ENCODE results near the gene PRKCA. TPM values are rescaled to one million over a fixed set of nuclear protein-coding genes. Genes with fewer than 3 reads are reported as not detected.
A peak's percentile ranks its signal among the peaks of the same experiment; 100 is the strongest.

The PRKCA gene
- total RNA-seq, 1 experiment from 2014 or later, result 29.5 TPM

DNA sequence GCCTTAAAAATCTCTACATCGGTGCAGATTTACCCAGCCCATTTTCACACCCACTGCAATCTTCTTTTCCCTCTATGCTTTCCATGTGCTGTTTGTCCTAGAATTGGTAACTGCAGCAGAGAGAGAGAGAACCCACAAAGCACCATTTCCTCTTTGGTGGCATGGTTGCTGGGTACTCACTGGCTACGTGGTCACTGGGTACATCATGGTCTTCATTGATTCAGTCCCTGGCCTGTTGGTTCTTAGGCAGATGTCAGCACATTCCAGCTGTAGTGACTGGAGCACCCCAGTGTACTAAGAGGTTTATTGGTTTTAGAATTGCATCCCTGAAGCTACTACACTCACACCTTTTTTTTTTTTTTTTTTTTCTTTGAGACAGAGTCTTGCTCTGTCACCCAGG lies 376.4 kb downstream of the PRKCA start (continued):
- TF ChIP-seq, protein P1, sequence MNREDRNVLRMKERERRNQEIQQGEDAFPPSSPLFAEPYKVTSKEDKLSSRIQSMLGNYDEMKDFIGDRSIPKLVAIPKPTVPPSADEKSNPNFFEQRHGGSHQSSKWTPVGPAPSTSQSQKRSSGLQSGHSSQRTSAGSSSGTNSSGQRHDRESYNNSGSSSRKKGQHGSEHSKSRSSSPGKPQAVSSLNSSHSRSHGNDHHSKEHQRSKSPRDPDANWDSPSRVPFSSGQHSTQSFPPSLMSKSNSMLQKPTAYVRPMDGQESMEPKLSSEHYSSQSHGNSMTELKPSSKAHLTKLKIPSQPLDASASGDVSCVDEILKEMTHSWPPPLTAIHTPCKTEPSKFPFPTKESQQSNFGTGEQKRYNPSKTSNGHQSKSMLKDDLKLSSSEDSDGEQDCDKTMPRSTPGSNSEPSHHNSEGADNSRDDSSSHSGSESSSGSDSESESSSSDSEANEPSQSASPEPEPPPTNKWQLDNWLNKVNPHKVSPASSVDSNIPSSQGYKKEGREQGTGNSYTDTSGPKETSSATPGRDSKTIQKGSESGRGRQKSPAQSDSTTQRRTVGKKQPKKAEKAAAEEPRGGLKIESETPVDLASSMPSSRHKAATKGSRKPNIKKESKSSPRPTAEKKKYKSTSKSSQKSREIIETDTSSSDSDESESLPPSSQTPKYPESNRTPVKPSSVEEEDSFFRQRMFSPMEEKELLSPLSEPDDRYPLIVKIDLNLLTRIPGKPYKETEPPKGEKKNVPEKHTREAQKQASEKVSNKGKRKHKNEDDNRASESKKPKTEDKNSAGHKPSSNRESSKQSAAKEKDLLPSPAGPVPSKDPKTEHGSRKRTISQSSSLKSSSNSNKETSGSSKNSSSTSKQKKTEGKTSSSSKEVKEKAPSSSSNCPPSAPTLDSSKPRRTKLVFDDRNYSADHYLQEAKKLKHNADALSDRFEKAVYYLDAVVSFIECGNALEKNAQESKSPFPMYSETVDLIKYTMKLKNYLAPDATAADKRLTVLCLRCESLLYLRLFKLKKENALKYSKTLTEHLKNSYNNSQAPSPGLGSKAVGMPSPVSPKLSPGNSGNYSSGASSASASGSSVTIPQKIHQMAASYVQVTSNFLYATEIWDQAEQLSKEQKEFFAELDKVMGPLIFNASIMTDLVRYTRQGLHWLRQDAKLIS (CRISPR knock-in tag; IDR thresholded peaks at IDR 0.05; ENCODE audit: borderline replicate concordance), result no peak
- no peak for TF ChIP-seq NFYB (CRISPR knock-in tag; conservative IDR thresholded peaks at IDR 0.05; ENCODE audit: low read depth)
- TF ChIP-seq, protein P2, sequence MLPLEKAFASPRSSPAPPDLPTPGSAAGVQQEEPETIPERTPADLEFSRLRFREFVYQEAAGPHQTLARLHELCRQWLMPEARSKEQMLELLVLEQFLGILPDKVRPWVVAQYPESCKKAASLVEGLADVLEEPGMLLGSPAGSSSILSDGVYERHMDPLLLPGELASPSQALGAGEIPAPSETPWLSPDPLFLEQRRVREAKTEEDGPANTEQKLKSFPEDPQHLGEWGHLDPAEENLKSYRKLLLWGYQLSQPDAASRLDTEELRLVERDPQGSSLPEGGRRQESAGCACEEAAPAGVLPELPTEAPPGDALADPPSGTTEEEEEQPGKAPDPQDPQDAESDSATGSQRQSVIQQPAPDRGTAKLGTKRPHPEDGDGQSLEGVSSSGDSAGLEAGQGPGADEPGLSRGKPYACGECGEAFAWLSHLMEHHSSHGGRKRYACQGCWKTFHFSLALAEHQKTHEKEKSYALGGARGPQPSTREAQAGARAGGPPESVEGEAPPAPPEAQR (CRISPR knock-in tag; IDR thresholded peaks at IDR 0.05), result no peak

DNA sequence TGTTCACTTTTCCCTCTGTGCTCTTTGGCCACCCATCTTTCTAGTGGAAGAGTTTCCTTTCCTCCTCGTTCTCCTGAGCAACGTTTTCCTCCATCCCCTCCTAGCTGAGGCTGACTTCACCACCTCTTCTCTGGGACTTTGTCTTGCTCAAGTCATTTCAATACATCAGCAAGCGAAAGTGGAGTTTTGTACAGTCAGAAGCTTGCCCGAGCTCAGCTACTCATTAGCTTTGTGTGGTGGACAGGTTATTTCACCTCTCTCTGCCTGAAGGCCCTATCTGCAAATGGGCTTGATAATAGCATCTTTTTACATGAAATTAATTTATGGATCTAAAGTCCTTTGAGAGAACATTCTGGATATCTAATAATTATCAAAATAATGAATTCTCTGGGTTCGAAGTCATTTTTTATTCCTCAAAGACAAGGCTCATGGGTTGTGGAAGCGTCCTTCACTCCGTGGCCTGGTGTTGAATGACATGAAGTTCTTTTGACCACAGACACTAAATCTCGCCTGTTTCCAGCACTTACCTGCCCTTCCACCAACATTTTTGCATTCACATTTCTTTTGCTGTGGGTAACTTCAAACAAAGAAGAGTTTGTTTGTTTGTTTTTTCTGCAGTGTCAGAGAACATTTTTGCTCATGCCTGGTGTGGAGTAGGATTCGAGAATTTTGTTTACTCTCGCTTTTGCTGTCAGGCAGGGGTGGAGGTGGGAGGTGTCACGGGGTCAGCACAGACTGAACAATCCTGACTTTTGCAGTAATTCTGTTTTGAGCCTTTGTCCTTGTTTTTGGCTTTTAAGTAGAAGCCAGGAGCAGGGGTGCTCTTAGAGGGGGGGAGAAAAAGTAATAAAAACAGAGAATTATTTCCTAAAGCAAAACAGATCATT lies 377.5 kb downstream of the PRKCA start:
- ChIA-PET CTCF (no interaction called here), POLR2A (interaction anchor here (0.6 kb wide), 1 partner anchor 489 kb away, joined by 5 read pairs; no protein-coding TSS in a partner anchor)
- Mint-ChIP-seq H3K4me1 (peaks cover 13% of the 10 kb centered on the region), H3K4me3 (no peak overlapping the region), H3K27ac (peak overlapping the region; percentile 32; the same call in 1 of the 2 replicates), H3K9me3 (peaks cover 13% of the 10 kb centered on the region), H3K36me3 (peaks cover 8% of the 10 kb centered on the region; the same call in 1 of the 2 replicates), H3K27me3 (ENCODE audit: low read depth) (no peaks in the 10 kb centered on the region)
- DNase-seq (ENCODE audit: low spot score), result no peak
- ATAC-seq, result no peak
- TF ChIP-seq, protein P3, sequence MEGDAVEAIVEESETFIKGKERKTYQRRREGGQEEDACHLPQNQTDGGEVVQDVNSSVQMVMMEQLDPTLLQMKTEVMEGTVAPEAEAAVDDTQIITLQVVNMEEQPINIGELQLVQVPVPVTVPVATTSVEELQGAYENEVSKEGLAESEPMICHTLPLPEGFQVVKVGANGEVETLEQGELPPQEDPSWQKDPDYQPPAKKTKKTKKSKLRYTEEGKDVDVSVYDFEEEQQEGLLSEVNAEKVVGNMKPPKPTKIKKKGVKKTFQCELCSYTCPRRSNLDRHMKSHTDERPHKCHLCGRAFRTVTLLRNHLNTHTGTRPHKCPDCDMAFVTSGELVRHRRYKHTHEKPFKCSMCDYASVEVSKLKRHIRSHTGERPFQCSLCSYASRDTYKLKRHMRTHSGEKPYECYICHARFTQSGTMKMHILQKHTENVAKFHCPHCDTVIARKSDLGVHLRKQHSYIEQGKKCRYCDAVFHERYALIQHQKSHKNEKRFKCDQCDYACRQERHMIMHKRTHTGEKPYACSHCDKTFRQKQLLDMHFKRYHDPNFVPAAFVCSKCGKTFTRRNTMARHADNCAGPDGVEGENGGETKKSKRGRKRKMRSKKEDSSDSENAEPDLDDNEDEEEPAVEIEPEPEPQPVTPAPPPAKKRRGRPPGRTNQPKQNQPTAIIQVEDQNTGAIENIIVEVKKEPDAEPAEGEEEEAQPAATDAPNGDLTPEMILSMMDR (IDR thresholded peaks at IDR 0.05), result no peak
- TF ChIP-seq ETV6 (CRISPR knock-in tag; IDR thresholded peaks at IDR 0.05) (no peak), NR2C2 (CRISPR knock-in tag; IDR thresholded peaks at IDR 0.05) (no peak), GTF2I (CRISPR knock-in tag; conservative IDR thresholded peaks at IDR 0.05) (no peak), ATF1 (CRISPR knock-in tag; IDR thresholded peaks at IDR 0.05) (no peak), KAT7 (CRISPR knock-in tag; IDR thresholded peaks at IDR 0.05; ENCODE audit: borderline replicate concordance) (no peak), ZNF423 (CRISPR knock-in tag; IDR thresholded peaks at IDR 0.05) (no peak), CREB1 (CRISPR knock-in tag; IDR thresholded peaks at IDR 0.05) (no peak), HMGA2 (CRISPR knock-in tag; IDR thresholded peaks at IDR 0.05) (no peak), MYBL2 (CRISPR knock-in tag; IDR thresholded peaks at IDR 0.05) (no peak), TEAD1 (CRISPR knock-in tag; IDR thresholded peaks at IDR 0.05) (no peak)
- TF ChIP-seq, protein P4, sequence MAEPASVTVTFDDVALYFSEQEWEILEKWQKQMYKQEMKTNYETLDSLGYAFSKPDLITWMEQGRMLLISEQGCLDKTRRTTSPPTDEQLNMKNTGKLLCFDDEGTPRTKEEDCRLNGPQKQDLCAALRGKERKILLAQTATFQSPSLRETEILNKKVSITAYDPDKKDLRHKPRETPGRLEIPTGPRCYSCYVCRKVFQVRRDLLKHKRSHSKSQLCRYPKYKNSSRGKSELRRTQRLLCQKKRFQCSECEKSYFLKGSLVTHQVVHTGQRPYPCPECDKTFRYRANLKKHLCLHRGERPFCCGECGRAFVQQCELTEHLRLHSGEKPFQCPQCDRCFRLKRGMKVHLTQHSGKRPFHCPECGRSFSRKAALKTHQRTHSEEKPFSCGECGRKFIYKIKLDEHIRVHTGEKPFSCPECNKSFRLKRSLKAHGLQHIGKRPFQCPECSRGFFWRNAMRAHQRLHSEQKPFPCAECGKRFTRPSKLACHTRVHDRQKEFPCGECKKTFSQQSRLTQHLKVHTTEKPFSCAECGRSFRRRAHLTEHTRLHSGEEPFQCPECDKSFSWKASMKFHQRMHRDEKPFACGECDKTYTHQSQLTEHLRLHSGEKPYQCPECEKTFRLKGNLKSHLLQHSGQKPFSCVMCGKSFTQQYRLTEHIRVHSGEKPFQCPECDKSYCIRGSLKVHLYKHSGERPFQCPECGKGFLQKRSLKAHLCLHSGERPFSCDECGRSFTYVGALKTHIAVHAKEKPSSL (CRISPR knock-in tag; conservative IDR thresholded peaks at IDR 0.05), result no peak
- TF ChIP-seq, protein P5, sequence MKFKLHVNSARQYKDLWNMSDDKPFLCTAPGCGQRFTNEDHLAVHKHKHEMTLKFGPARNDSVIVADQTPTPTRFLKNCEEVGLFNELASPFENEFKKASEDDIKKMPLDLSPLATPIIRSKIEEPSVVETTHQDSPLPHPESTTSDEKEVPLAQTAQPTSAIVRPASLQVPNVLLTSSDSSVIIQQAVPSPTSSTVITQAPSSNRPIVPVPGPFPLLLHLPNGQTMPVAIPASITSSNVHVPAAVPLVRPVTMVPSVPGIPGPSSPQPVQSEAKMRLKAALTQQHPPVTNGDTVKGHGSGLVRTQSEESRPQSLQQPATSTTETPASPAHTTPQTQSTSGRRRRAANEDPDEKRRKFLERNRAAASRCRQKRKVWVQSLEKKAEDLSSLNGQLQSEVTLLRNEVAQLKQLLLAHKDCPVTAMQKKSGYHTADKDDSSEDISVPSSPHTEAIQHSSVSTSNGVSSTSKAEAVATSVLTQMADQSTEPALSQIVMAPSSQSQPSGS (CRISPR knock-in tag; IDR thresholded peaks at IDR 0.05; ENCODE audit: borderline replicate concordance, low read depth), result no peak

Data from WTC11 (cell line).